Body of pancreas (tissue), 4 donors: Measurements from ENCODE around the gene KATNAL1. TPM values are rescaled to one million over a fixed set of nuclear protein-coding genes. Genes with fewer than 3 reads are reported as not detected.

Experiments
- ATAC-seq: fragments of 150-250 bp; one replicate; pipeline ENCODE4 v1.9.1; 2016
- DNase-seq, 4 donors: peaks; one replicate each; pipeline ENCODE4 v3.0.0-alpha.2; 2019
- H3K27ac ChIP-seq, 4 donors: fragments of 200-600 bp; sonication (generic); 1 replicate in 3 of 4; 2 replicates in 1 of 4; pipeline versions ENCODE4 v1.5.1 to v1.6.1; 2016 to 2019; ENCODE audit warnings: mild to moderate bottlenecking in 1 of 4, mixed read lengths in 1 of 4, moderate library complexity in 1 of 4
- H3K27me3 ChIP-seq, 2 donors: fragments of 200-600 bp; sonication (generic); one replicate each; pipeline ENCODE4 v1.6.0; 2016; ENCODE audit warnings: mild to moderate bottlenecking in 1 of 2
- H3K36me3 ChIP-seq, 2 donors: fragments of 200-600 bp; sonication (generic); replicated peaks in 1 of 2; 2 replicates each; pipeline ENCODE4 v1.5.1; 2016; ENCODE audit warnings: low read depth in 2 of 2; ENCODE audit not compliant: insufficient read depth in 1 of 2
- H3K4me1 ChIP-seq: fragments of 200-600 bp; sonication (generic); one replicate; pipeline ENCODE4 v1.6.0; 2016
- H3K4me3 ChIP-seq, 2 donors: fragments of 200-600 bp; sonication (generic); 1 replicate in 1 of 2; 2 replicates in 1 of 2; pipeline ENCODE4 v1.5.1; 2016 to 2019
- H3K9me3 ChIP-seq, 3 donors: fragments of 200-600 bp; sonication (generic); 1 replicate in 2 of 3; 2 replicates in 1 of 3; pipeline ENCODE4 v1.5.1; 2016
- POLR2A ChIP-seq, 3 donors: fragments of 450-650 bp; IDR thresholded peaks; one replicate each; pipeline ENCODE4 v1.6.1; 2016; ENCODE audit warnings: antibody characterized with exemption in 3 of 3, mild to moderate bottlenecking in 2 of 3
- WGBS, 2 donors: methylation state at CpG; one replicate each; pipeline ENCODE4 v1.1.5; 2017; 5-methylcytosine and 5-hydroxymethylcytosine counted together
- intact Hi-C: fragments of 100-400 bp; cut with DNase I; formaldehyde crosslinking; loops from one replicate; pipeline ENCODE4 v1.15.1; 2023
- total RNA-seq, 2 donors: library from RNA; depleted of rRNA; stranded (reverse); fragments of >200 nt; gene quantifications; one replicate each; pipeline ENCODE4 v1.1.0, GENCODE V29; 2016
- TF ChIP-seq, protein P1 (sequence below), 7 experiments: fragments of 450-650 bp in 4 of 7; fragments of 200-600 bp in 3 of 7; sonication (generic) in 3 of 7; IDR thresholded peaks; one replicate each; pipeline ENCODE4 v1.5.1; 2016 to 2019; ENCODE audit warnings: antibody characterized with exemption in 7 of 7

The KATNAL1 gene
- total RNA-seq, 2 donors from 2014 or later = 6.5 to 6.6 TPM

DNA sequence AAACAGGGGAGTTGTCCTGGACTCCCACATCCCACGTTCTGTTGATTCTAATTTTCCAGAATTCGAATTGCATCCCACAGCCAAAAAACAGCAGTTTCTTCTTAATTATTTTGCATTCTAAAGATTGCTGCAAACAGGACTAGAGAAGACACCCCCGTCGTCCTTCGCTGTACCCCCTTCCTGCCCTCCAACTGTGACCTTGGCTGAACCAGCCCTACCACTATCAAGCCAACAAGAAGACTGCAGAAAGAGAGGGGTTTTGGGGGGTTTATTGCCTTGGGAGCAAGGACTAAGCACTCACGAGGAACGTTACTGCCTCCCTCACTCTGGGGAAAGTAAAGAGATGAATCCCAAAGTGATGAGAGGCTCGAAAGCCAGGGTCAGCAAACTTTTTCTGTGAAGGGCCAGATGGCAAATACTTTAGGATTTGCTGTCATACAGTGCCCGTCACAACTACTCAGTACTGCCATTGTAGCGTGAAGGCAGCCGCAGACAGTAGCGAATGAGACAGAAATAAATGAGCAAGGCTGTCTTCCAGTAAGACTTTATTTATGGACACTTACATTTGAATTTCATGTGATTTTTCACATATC, 32.5 kb upstream of the KATNAL1 start:
- Histone ChIP-seq H3K27ac (no peak overlapping the region), H3K36me3 (no peaks in the 10 kb centered on the region), H3K4me1 (peaks cover 18% of the 10 kb centered on the region), H3K9me3 (no peaks in the 10 kb centered on the region), H3K27me3 (no peaks in the 10 kb centered on the region), H3K4me3 (no peak overlapping the region)
- WGBS, 2 donors = 48 to 54% methylated on average over 12 of the region's 12 CpGs
- intact Hi-C loops = no loop called here
- TF ChIP-seq, protein P1, sequence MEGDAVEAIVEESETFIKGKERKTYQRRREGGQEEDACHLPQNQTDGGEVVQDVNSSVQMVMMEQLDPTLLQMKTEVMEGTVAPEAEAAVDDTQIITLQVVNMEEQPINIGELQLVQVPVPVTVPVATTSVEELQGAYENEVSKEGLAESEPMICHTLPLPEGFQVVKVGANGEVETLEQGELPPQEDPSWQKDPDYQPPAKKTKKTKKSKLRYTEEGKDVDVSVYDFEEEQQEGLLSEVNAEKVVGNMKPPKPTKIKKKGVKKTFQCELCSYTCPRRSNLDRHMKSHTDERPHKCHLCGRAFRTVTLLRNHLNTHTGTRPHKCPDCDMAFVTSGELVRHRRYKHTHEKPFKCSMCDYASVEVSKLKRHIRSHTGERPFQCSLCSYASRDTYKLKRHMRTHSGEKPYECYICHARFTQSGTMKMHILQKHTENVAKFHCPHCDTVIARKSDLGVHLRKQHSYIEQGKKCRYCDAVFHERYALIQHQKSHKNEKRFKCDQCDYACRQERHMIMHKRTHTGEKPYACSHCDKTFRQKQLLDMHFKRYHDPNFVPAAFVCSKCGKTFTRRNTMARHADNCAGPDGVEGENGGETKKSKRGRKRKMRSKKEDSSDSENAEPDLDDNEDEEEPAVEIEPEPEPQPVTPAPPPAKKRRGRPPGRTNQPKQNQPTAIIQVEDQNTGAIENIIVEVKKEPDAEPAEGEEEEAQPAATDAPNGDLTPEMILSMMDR (IDR thresholded peaks at IDR 0.05) = no peak
- no peak for TF ChIP-seq POLR2A (IDR thresholded peaks at IDR 0.05)
- no peak for DNase-seq
- no peak for ATAC-seq

DNA sequence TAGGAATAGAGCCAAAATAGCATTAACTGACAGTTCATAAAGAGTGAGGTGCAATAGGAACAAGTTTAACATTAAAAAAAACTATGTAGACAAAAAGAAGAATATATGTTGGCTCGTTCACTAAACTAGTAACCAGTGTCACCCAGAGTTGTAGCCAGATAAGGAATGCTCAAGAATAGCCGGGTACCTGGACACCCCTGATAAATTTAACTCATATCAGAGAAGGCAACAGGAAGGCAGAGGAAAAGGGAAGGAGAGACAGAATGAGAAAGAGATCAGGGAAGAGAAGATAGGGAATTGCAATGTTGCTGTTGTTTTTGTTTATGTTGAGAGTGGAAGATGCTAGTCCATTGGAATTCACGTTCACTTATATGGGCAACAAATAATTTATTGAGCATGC, 31.6 kb upstream of the KATNAL1 start:
- no peaks in the 10 kb centered on the region for H3K9me3 ChIP-seq
- H3K36me3 ChIP-seq = no peaks in the 10 kb centered on the region
- WGBS, 2 donors = 83 to 84% methylated on average over 3 of the region's 3 CpGs
- H3K27ac ChIP-seq = no peak overlapping the region
- no peaks in the 10 kb centered on the region for H3K27me3 ChIP-seq
- intact Hi-C loops = no loop called here
- no peak for DNase-seq
- H3K4me1 ChIP-seq = peaks cover 18% of the 10 kb centered on the region
- H3K4me3 ChIP-seq = no peak overlapping the region
- no peak for TF ChIP-seq POLR2A (IDR thresholded peaks at IDR 0.05)
- TF ChIP-seq, protein P1 (IDR thresholded peaks at IDR 0.05) = no peak
- no peak for ATAC-seq

DNA sequence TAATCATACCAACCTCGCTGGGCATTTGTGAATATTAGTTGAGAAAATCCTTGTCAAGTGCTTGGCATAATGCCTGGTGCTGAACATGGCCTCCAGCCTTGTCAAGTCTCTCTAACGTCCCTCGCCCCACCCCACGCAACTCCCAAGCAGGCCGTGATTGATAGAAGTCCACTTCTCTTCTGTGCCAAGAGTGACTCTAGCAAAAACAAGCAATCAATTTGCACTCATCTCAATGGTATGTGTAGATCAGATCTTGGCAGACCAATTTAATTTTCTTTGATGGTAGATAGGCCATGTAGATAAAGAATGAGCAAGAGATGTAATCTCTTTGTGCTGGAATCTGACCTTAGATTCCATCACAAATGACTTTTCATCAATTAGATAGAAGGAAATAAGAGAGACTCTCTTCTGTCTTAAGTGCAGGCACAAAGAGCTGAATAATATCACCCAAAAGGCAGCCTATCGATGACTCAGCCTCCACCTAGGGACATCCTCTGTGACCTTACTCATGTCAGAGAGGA, 31.0 kb upstream of the KATNAL1 start:
- peaks cover 18% of the 10 kb centered on the region for H3K4me1 ChIP-seq
- no peaks in the 10 kb centered on the region for H3K27me3 ChIP-seq
- no peak for DNase-seq
- 59 to 61% methylated on average over 6 of the region's 6 CpGs for WGBS, 2 donors
- H3K9me3 ChIP-seq = no peaks in the 10 kb centered on the region
- intact Hi-C loops = no loop called here
- no peak for ATAC-seq
- no peak for TF ChIP-seq POLR2A (IDR thresholded peaks at IDR 0.05)
- TF ChIP-seq, protein P1 (IDR thresholded peaks at IDR 0.05) = no peak
- H3K27ac ChIP-seq = no peak overlapping the region
- no peaks in the 10 kb centered on the region for H3K36me3 ChIP-seq
- no peak overlapping the region for H3K4me3 ChIP-seq

DNA sequence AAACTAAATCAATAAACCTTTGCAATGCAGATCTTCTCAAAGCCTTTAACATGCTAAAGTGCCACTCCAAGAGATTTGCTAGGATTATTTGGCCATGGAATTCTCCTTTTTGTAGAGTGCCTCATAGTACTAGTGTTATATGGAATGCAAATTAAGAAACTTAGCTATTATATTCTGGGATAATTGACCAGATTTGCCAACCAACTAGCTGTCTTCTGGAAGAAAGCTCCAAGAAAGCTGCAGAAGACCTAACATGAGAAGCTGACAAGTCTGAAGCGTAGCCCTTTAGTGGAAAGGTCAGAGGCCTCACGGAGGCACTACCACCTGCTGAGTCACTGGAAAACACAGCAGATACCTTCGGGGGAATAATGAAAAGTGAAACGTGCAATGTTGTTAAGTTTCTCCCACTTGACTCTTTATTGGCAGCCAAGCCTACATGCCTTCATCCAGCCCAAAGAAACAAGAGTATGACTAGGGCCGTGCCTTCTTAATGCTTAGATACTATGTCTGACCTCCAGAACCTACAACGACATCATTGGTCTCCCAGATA, 29.8 kb upstream of the KATNAL1 start:
- no peak for TF ChIP-seq POLR2A (IDR thresholded peaks at IDR 0.05)
- TF ChIP-seq, protein P1 (IDR thresholded peaks at IDR 0.05) = no peak
- Histone ChIP-seq H3K4me1 (peaks cover 13% of the 10 kb centered on the region), H3K27ac (no peak overlapping the region), H3K36me3 (no peaks in the 10 kb centered on the region), H3K27me3 (no peaks in the 10 kb centered on the region), H3K9me3 (no peaks in the 10 kb centered on the region), H3K4me3 (no peak overlapping the region)
- WGBS, 2 donors = 77 to 79% methylated on average over 6 of the region's 6 CpGs
- intact Hi-C loops = no loop called here
- DNase-seq (no peak), ATAC-seq (no peak)
